Measurements from ENCODE around the gene NHLRC4. TPM values are rescaled to one million over a fixed set of nuclear protein-coding genes. Genes with fewer than 3 reads are reported as not detected.

NHLRC4 gene
- total and polyA plus RNA-seq, 2 of the 8 experiments (the other 6 are each of a cell fraction or from before 2014, with no cell fraction given): 0.60 to 0.76 TPM

DNA sequence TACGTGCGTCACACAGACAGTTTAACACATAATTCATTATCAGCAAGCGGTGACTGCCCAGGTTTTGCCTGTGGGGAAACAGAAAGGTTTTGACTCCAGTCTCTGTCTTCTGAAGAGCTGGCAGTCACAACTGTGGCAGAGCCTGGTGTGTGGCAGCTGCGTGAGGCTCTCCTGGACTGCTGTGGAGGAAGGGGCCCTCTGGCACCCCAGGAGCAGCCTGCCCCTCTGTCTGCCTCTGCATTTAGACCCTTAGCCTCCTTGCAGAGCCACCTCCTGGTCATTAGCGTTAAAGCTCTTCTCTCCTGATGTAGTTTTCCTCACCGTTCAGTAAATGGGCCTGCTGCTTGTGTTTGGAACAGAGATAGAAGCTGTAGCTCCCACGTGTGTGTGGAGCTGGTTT lies 34.0 kb downstream of the NHLRC4 start:
- H3K4me2 ChIP-seq (ENCODE audit: insufficient read depth in 1 of 2, low read depth in 2 of 2, low read length in 2 of 2): no peak overlapping the region
- no peak overlapping the region for H4K91ac ChIP-seq (replicated peaks; ENCODE audit: insufficient read length, low read length)
- H3K79me2 ChIP-seq (ENCODE audit: control insufficient read depth in 1 of 2, insufficient read depth in 2 of 2, low read length in 2 of 2): peaks cover 2 to 3% of the 10 kb centered on the region in 2 experiments; a peak in 2 of 4 replicates
- 73% methylated on average over 7 of the region's 7 CpGs; no CpG with 5 or more reads in 1 of the 2 experiments for WGBS, 2 experiments (ENCODE audit: extremely low coverage in 1 of 2, insufficient coverage in 1 of 2, insufficient read length in 1 of 2, insufficient replicate concordance in 2 of 2, low coverage in 1 of 2, low lambda C conversion rate in 2 of 2, missing lambda C conversion rate in 1 of 2)
- DNase-seq (ENCODE audit: low read depth in 1 of 2, low spot score in 2 of 2): no peak
- H3K27ac ChIP-seq (ENCODE audit: low read depth, low read length): no peak overlapping the region
- no peak overlapping the region for H3K23ac ChIP-seq (ENCODE audit: insufficient read length)
- no peak overlapping the region for H3K9ac ChIP-seq (replicated peaks in 1 of 4; ENCODE audit: extremely low read depth in 1 of 4, low read depth in 3 of 4, low read length in 3 of 4)
- no peak overlapping the region for H2BK12ac ChIP-seq (ENCODE audit: low read depth, low read length)
- H3K9me3 ChIP-seq (ENCODE audit: insufficient read depth in 2 of 2, low read depth in 1 of 2, low read length in 1 of 2): peaks cover 7 to 13% of the 10 kb centered on the region in 2 experiments; a peak in 3 of 4 replicates
- H2AFZ ChIP-seq (ENCODE audit: low read length): no peak overlapping the region
- no peaks in the 10 kb centered on the region for H3K23me2 ChIP-seq (ENCODE audit: low read depth, low read length)
- H3K27me3 ChIP-seq (replicated peaks in 1 of 4; ENCODE audit: control insufficient read depth in 3 of 4, extremely low read depth in 1 of 4, insufficient read depth in 3 of 4, low read length in 3 of 4): no peaks in the 10 kb centered on the region; a peak in 2 of 7 replicates
- H2AK5ac ChIP-seq (ENCODE audit: low read depth, low read length): no peak overlapping the region
- H4K5ac ChIP-seq (ENCODE audit: insufficient read length, low read depth, low read length): no peak overlapping the region
- H3K79me1 ChIP-seq (ENCODE audit: low read depth, low read length): peaks cover 13% of the 10 kb centered on the region; the same call in 1 of the 2 replicates
- H3K56ac ChIP-seq (replicated peaks; ENCODE audit: insufficient read length, low read depth, low read length): no peak overlapping the region
- ChIA-PET POLR2A (ENCODE audit: partially characterized antibody) (interaction anchor here (1.2 to 2.0 kb wide), 4 partner anchors 9 to 30 kb away, joined by 3 to 5 read pairs (median 4); partner anchors contain the start of genes RAB40C and WFIKKN1), CTCF (ENCODE audit: partially characterized antibody) (interaction anchor here (0.6 to 3.8 kb wide), 25 partner anchors 8 to 528 kb away, joined by 3 to 35 read pairs (median 4); partner anchors contain the start of genes METTL26, RHBDL1 and WFIKKN1)
- no peak overlapping the region for H3K4ac ChIP-seq (replicated peaks; ENCODE audit: insufficient read length, low read depth, low read length)
- peaks cover 6 to 12% of the 10 kb centered on the region in 2 experiments for H4K20me1 ChIP-seq (replicated peaks in 1 of 2; ENCODE audit: control insufficient read depth in 1 of 2, insufficient read depth in 2 of 2, low read length in 2 of 2)
- no peak overlapping the region for H4K8ac ChIP-seq (ENCODE audit: extremely low read depth, insufficient read depth, low read length)
- H3K4me3 ChIP-seq (ENCODE audit: extremely low read depth in 1 of 4, insufficient read depth in 2 of 4, low read depth in 3 of 4, low read length in 4 of 4): no peak overlapping the region
- H3K18ac ChIP-seq (ENCODE audit: extremely low read depth, low read length): no peak overlapping the region
- peaks cover 0 to 3% (median under 1%) of the 10 kb centered on the region in 4 experiments; a peak in 2 of 8 replicates for H3K36me3 ChIP-seq (ENCODE audit: control insufficient read depth in 2 of 4, insufficient read depth in 4 of 4, low read length in 3 of 4)
- no peak overlapping the region for H2BK120ac ChIP-seq (replicated peaks; ENCODE audit: low read depth, low read length)
- H2BK15ac ChIP-seq (ENCODE audit: low read length): no peak overlapping the region
- peak; percentile 24 for FAIRE-seq
- peaks cover 0 to 2% (median 0%) of the 10 kb centered on the region in 4 experiments; a peak in 1 of 7 replicates for H3K4me1 ChIP-seq (replicated peaks in 1 of 4; ENCODE audit: control insufficient read depth in 3 of 4, insufficient read depth in 4 of 4, low read length in 3 of 4)
- no peak overlapping the region for H2BK20ac ChIP-seq (ENCODE audit: low read length)
- no peak overlapping the region for H2BK5ac ChIP-seq (ENCODE audit: low read depth, low read length)
- no peak overlapping the region for H3K14ac ChIP-seq (ENCODE audit: insufficient read length)
- TF ChIP-seq SRF (IDR thresholded peaks at IDR 0.05; ENCODE audit: low read depth, low read length): no peak
- no peak for TF ChIP-seq RNF2 (IDR thresholded peaks at IDR 0.05; ENCODE audit: borderline replicate concordance, low read depth, low read length, missing control alignments, poor library complexity, severe bottlenecking)
- no peak for TF ChIP-seq CREB1 (IDR thresholded peaks at IDR 0.05)
- TF ChIP-seq RXRA (IDR thresholded peaks at IDR 0.05; ENCODE audit: insufficient read depth, low read depth, low read length): no peak
- no peak for TF ChIP-seq POU5F1 (IDR thresholded peaks at IDR 0.05; ENCODE audit: low read depth, low read length)
- no peak for TF ChIP-seq HDAC2 (IDR thresholded peaks at IDR 0.05; ENCODE audit: borderline replicate concordance in 1 of 2, low read depth in 2 of 2, low read length in 2 of 2)
- no peak for TF ChIP-seq TCF12 (IDR thresholded peaks at IDR 0.05; ENCODE audit: low read depth, low read length)
- no peak for TF ChIP-seq SUZ12 (IDR thresholded peaks at IDR 0.05; ENCODE audit: low read length)
- TF ChIP-seq BCL11A (IDR thresholded peaks at IDR 0.05; ENCODE audit: low read depth in 2 of 2, low read length in 2 of 2): no peak
- TF ChIP-seq POLR2AphosphoS5 (IDR thresholded peaks at IDR 0.05; ENCODE audit: low read depth, low read length): no peak
- TF ChIP-seq GABPA (IDR thresholded peaks at IDR 0.05; ENCODE audit: borderline replicate concordance, insufficient read depth, low read length): peak; percentile 63; the same call in 1 of the 2 replicates
- no peak for TF ChIP-seq KDM1A (IDR thresholded peaks at IDR 0.05; ENCODE audit: borderline replicate concordance, low read length)
- no peak for TF ChIP-seq NANOG (IDR thresholded peaks at IDR 0.05; ENCODE audit: insufficient read depth, low read depth, low read length, poor library complexity, severe bottlenecking)

Data from H1 (cell line).